GM18858 (cell line): ENCODE measurements around the gene PPP2R2B.

Experiments used
- ATAC-seq: cut with Tn5 transposase; IDR thresholded peaks from one replicate; pipeline ENCODE4 v1.9.1; 2021; ENCODE audit not compliant: unreplicated experiment

The PPP2R2B gene

DNA sequence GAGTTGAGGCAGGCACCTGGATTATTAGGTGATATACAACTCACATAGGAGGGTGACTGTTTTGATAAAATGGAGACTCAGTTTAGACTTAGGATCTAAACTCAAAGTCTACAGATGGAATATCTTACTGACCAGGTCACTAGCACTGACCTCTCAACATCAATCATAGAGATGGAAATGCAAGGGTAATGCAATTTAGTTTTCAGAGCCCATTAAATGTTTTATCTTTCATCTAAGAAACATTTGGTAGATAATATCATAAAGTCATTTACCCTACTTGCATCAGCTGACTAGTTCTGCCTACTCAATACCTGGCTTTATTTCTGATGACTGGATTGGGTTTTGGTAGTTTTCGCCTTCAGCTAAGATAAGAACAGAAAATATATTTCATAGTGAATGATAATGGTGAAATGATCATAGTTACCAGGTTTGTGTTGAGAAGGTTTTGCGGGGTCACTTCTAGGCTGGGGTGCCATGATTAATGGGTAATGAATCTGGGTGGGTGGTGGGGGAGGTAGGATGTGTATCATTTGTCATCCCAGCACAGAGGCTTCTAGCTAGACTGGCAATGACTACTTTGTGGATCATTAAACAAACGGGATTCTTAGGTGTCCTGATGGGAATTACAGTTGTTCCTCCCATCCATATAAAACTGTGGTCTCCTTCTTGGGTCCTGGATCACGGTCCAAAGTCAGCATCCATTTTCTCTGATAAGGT lies 173.4 kb downstream of the PPP2R2B start:
- no peak for ATAC-seq

- ATAC-seq = no peak
Observed at GRCh38 chr5:146703899-146704298, 174.7 kb downstream of the PPP2R2B start.

DNA sequence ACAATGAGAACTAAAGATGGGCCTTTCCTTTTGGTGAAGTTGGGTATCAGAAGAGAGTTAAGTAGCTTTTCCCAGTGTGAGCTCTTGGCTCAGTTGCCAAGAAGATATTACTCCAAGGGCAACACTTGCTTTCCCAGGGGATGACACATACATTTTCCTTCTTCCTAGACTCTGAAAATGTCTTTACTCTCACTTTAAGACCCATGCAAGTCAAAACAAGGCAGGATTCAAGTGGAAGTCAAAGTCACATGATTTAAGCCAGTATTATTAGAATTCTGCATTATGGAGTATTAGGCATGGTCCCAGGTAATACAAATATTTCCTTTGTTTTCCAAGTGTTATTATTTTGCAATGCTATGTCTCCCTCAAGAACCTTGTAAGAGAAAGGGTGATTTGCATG lies 175.1 kb downstream of the PPP2R2B start:
- ATAC-seq = no peak

DNA sequence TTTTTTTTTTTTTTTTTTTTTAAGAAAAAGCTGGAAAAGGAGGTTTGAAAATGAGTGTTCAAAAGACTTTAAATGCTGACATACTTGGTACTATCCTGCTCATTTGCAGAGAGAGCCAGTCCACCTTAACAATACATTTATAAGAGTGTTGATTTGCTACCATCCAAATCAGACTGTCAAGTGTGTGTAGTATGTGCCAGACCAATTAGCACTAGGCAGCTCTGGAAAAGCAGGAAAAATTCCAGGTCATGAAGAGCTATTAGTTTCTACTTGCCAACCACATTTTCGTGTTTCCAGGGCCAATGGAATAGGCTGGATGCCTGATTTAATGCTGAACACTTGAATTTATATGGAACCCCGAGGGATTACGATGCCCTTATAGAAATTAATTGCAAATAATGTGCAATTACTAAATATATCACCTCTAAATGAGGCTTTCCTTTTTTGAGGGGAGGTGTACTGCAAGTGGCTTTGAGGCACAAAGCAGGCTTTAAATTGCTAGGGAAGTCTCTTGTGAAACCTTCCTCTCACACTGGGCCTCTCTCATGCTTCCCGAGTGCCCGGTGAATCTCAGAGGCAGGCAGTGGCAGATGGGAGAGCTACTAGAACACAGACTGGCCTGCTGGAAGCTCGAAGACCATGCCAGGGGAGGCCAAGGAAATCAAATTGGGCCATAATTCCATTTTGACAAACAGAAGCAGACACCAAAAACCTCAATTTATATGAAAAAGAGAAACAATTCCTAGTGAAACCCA lies 178.7 kb downstream of the PPP2R2B start:
- ATAC-seq = no peak

GRCh38 chr5:146699138-146699537 lies 179.4 kb downstream of the PPP2R2B start:
- no peak for ATAC-seq

DNA sequence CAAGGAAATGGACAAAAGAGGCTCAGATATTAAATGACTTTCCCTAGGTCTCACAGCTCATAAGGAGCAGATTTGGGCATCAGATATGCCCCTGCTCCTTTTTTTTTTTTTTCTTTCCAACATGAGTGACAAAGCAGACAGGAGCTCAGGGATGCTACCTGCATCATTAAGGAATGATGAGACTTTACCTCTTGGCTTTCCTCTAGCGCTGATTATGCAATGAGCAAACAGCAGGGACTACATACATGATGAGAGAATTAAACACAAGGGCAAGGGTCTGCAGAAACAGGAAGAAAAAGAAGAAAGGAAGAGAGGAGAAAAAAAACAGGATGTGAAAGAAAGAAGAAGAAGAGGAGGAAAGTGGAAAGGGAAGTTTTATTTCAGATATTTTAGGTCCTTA lies 179.9 kb downstream of the PPP2R2B start:
- ATAC-seq = no peak

- ATAC-seq = no peak
Observed at GRCh38 chr5:146697211-146697610, 181.3 kb downstream of the PPP2R2B start.

GRCh38 chr5:146695646-146696045 lies 182.9 kb downstream of the PPP2R2B start:
- ATAC-seq = no peak

DNA sequence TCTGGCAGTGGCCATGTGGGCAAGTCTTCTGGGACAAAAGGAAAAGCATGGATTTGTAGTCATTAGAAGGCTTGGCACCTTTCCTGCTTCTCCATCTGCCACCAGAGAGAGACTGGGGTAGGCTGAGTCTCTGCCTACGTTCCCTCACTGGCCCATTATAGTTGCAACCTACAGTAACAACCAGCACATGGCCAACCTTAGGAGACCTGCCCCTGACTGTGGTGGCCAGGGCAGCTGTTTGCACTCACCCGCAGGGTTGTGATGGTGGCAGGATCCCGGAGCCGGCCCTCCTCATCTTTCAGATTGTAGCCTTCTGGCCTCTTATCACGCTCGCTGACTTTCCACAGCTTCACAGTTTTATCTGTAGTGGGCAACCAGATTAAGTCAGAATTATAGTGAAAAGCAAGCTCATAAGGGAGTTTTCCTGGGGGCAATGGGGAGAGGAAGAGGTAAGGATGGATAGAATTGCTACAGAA lies 187.6 kb downstream of the PPP2R2B start:
- no peak for ATAC-seq

GRCh38 chr5:146687630-146688029 lies 190.9 kb downstream of the PPP2R2B start:
- ATAC-seq = no peak

DNA sequence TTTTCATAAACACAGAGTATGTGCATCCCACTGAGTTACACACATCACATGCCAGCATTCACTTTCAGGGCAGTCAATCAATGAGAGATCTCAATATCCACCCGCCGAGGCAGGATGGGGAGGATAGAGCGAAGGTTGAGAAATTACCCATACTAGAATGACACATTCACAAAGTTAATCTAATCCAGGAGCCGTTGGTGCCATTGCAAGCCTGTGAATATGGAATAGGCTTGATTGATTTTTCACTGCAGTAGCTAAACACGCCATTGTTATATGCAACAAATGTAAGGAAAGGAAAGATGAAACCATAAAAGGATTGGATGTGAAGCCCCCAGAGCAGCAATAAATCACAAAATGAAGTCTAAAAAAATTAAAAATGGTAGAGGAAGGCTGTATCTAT lies 194.7 kb downstream of the PPP2R2B start:
- ATAC-seq = no peak

- no peak for ATAC-seq
Observed at GRCh38 chr5:146682899-146683532, 195.5 kb downstream of the PPP2R2B start.

DNA sequence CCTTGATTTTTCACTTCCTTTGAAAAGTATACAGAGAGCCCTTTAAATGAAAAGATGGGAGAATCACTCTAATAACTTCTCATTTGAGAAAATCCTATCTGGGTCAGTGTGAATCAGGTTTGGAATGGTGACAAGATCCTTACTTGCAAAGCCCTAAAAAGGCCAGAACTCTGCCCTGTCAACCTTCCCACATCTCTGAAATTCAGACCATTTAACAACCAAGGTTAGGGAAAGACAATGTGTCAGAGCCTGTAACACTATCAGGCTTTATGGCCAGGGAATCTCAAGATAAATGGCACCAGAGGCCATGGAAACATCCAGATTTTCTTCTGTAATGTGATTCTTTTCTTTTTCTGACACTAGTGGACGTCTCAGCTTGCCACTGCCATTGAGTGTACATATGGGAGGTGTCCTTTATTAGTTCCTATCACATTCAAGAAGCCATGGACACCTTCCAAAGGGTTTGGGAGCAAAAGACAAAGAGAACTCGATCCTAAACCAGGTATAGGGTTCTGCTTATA lies 196.9 kb downstream of the PPP2R2B start:
- ATAC-seq = no peak

GRCh38 chr5:146680846-146681584 lies 197.5 kb downstream of the PPP2R2B start:
- no peak for ATAC-seq

DNA sequence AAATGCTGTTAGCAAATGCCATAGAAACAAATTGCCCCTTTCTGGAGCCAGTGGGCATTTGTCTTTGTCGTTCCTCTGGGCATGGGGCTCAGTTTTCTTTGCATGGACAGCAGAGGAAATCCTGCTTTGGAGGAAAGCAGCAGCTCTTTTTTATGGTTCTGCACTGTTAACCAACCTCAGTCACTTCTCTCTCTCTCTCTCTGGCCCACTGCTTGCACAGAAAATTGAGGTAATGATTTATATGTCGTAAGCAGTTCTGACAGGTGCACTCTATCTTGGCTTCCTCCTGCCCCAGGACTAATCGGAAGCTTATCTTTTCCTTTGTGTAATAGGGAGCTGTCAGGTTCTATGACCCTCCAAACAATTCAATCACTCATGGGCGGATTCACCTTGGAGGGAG lies 202.9 kb downstream of the PPP2R2B start:
- no peak for ATAC-seq

DNA sequence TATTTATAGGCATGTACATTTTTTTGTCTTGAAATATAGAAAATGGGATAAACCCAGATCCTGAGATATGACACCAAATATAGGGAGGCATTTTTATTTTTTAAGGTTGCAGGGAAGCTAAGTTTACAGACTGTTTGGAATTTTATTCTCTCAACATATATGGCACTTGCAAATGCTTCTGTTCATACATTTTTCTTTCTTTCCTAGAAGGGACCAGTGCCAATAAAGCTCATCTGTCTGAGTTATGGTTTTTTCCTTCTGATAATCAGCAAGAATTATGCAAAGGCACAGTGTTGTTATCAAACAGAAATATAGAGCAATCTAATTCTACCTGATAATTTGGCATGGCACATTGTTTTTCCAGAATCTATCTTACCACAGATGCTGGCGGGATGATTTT lies 205.7 kb downstream of the PPP2R2B start:
- ATAC-seq = no peak

- ATAC-seq = no peak
Observed at GRCh38 chr5:146671561-146672295, 206.8 kb downstream of the PPP2R2B start.

- no peak for ATAC-seq
Observed at GRCh38 chr5:146669656-146670055, 208.9 kb downstream of the PPP2R2B start.

GRCh38 chr5:146667633-146668272 lies 210.8 kb downstream of the PPP2R2B start:
- ATAC-seq = no peak

GRCh38 chr5:146662229-146662628 lies 216.3 kb downstream of the PPP2R2B start:
- no peak for ATAC-seq
